Activated T-helper 1 cell treated with anti-CD3 and anti-CD28 coated beads, Interleukin-2, amount 50 U/mL, for 16 hours (primary cell): ENCODE measurements around the gene CMTM6.
"Not testable (repeated sequence)": the region's sequence is repeated elsewhere in the genome, so short reads cannot be mapped to it uniquely, and the experiment has no call there.

ENCODE experiments used
- DNase-seq, 2 donors: peaks; one replicate each; pipeline ENCODE4 v3.0.0-alpha.2; 2020; ENCODE audit warnings: low read depth in 1 of 2, low spot score in 1 of 2

Gene CMTM6

DNA sequence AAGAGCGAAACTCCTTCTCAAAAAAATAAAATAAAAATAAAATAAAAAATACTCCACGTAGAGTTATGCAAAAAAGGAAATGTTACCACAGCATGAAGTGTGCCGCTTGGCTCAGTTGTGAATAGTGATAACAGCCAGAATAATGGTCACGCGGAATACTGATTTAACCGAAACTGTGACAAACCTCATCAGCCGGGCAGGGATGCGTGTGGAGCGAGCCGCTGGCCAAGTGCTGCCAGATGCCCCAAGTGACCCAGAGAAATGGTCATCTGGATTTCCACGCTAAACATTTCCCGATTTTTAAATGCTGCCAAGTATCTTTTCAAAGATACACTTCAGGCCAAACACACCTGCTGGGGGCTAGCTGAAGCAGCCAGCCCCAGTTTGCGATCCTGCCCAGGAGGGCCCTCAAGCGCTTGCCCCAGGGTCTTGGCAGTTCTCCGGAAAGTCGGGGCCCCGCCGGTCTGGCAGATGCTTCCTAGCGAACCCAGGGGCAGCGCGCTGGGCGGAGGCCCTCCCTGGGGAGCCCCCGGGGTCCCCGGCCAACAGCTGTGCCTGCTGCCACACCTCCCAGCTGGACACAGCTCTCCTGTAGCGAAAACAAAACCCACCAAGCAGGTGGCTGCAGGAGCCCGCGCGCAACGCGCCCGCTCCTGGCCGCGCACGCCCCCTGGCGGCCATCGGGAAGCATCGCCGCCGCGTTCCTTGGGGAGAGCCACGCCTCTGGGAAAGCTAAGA lies 35.1 kb downstream of the CMTM6 start:
- peak; percentile 59 to 68 for DNase-seq

DNA sequence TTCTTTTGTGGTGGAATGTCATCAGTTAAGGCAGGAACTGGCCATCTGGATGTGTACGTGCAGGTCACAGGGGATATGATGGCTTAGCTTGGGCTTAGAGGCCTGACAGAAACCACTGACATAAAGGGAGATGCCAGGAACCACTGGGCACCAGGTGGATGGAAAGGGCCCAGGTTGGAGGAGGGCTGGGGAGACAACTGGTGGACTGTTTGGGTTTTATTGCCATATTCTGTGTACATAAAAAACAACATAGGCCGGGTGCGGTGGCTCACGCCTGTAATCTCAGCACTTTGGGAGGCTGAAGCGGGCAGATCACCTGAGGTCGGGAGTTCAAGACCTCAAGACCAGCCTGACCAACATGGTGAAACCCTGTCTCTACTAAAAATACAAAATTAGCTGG lies 35.8 kb downstream of the CMTM6 start:
- not testable (repeated sequence) for DNase-seq

DNA sequence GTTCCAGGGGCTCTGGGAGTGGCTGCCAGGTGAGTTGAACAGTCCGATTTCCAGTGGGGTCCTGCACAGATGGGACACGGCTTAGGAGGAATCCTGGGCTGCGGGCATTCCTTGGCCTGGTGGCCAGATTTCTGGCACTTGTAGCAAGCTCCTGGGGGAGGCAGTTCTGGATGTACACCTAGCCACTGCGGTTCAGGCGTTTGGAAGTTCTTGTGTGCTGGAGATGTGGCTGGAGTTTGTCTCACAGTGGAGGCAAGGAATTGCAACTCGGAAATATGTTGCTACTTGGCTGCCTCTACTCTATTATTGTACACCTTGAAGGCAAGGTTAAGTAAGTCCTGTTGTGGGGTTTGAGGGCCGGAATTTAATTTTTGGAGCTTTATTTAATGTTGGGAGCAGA lies 37.9 kb downstream of the CMTM6 start:
- not testable (repeated sequence) for DNase-seq

DNA sequence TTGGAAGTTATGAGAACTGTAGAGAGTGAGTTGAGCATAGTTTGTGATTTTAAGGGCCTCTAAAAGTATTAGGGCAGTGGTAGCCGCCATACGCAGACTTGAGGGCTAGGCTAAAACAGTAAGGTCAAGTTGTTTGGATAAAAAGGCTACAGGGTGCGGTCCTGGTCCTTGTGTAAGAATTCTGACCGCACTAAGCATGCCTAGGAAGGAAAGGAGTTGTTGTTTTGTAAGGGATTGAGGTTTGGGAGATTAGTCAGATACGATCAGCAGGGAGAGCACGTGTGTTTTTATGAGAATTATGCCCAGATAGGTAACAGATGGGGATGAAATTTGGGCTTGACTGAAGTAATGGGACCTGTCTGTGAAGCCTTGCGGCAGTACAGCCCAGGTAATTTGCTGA lies 39.2 kb downstream of the CMTM6 start:
- DNase-seq: not testable (repeated sequence)

DNA sequence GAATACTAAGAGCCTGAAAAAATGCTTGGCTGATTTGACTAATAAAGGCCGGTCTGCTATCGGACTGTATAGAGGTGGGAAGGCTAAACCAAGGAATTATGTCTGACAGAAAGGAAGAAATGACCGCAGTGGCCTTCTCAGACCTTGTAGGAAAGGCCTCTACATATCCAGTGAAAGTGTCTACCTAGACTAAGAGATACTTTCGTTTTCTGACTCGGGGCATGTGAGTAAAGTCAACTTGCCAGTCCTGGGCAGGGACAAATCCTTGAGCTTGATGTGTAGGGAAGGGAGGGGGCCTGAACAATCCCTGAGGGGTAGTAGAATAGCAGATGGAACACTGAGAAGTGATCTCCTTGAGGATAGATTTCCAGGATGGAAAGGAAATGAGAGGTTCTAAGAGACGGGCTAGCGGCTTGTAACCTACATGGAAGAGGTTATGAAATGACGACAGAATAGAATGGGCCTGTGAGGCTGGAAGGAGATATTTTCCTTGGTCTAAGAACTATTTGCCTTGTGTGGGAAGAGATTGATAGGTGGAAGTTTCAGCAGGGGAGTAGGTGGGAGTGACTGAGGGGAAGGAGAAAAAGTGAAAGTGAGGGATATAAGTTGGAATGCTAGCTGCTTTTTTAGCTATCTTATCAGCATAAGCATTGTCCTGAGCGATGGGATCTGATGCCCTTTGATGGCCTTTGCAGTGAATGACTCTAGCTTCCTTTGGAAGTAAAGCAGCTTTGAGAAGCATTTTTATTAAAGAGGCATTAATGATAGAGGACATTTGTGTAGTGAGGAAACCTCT lies 40.3 kb downstream of the CMTM6 start:
- not testable (repeated sequence) for DNase-seq

DNA sequence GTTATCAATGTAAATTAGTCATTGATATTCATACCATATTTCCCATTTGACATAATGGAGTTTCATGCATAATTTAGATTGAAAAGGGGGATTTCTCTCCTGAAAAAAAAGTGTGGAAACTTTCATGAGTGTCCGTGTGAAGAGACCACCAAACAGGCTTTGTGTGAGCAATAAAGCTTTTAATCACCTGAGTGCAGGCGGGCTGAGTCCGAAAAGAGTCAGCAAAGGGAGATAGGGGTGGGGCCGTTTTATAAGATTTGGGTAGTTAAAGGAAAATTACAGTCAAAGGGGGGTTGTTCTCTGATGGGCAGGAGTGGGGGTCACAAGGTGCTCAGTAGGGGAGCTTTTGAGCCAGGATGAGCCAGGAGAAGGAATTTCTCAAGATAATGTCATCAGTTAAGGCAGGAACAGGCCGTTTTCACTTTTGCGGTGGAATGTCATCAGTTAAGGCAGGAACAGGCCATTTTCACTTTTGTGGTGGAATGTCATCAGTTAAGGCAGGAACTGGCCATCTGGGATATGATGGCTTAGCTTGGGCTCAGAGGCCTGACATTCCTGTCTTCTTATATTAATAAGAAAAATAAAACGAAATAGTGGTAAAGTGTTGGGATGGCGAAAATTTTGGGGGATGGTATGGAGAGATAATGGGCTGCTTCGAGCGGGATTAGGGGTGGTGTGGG lies 41.7 kb downstream of the CMTM6 start:
- DNase-seq: not testable (repeated sequence)

DNA sequence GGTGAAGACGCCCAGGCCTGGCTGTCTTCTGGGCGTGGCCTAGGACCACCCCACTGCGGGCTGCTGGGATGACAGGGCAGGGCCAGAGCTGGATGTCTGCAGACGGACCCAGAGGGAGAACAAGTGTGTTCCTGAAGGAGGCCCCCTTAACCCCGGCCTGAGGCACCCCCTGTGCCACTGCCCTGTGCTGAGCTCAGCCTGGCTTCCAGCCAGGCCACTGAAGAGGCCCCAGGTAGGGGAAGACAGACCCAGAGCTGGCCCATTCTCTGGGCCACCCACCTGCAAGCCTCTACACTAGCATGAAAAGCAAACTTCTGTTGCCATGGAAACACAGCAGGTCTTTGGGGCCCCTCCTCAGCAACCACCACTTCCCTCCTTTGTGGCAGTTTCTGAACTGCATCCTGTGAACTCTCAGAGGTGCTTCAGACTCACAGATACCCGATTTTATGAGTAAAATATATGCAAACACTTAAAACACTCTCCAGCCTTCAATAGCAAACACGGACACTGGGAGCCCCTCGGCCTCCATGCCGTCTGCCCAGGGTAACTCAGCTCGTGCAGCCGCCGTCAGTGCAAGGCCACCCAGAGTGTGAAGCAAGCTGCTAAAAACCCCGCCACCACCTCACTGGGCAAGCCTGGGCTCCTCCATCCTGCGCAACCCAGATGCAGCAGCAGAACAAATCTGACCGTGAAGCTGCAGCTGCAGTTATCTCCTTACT lies 42.5 kb downstream of the CMTM6 start:
- peak; percentile 45 to 57 for DNase-seq

DNA sequence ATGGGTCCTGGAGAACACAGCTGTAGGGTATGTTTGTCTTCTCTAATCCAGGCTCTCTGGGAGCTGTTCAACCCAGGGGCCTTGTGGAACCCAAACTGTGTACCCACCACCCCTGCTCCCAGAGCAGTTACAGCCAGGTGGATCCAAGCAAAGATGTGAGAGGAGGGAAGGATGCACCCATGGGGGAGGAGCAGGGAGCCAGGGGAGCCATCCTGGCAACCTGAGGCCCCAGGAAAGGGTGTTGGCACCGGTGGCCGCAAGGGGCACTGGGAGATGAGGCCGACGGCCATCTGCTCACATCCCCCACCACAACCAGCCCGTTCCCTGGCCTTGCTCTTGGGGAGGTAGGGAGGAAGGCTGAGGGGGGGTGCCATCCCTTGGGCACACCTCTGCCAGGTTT lies 43.2 kb downstream of the CMTM6 start:
- no peak for DNase-seq

DNA sequence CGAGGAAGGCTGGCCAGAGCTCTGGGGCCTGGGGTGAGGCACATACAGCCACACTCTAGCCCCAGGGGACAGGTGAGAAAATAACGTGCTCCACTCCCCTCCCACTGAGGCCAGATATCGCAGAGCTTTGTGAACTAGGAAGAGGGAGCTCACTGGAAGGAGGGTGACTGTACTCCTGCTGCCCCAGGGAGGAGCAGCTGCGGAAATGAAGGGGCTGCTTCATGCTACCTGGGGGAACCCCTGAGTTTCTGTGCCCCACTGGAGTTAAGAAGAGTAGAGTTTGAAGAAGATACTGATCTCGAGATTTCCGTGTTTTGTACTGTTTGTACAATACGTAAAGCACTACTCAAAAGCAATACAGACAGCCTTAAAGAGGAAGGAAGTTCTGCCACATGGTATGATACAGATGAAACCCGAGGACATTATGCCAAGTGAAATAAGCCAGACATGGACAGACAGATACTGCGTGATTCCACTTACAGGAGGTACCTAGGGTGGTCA lies 44.6 kb downstream of the CMTM6 start:
- DNase-seq: peak; percentile 12 to 33

DNA sequence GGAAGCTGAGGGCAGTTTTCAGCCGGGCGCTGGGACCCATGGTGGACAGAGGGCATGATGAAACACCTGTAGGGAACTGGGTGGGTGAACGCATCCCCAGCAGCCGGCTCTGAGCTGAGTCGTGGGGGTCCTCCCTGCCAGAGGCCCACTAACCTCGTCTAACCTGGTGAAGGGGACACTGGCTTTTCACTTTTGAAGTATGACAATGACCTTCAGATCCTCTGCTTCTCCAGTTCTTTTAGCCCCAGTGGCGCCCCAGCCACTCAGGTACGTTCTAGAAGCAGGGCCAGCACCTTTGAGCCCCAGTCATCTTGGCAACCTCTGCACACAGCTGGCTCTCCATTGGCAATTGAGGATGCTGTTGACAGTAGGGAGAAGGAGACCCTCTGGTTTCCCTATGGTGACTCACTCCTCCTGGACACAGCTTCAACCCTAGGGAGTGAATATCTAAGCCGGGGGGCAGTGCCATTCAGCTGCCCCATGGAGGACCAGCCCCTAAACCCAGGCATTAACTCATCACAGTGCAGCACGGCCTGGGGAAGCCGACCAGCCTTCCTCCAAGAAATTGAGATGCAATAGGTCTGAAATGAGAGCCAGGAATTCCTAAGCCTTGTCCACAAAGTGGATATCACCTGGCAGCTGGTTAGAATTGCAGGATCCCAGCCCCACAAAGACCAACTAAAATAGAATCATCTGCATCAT lies 46.1 kb downstream of the CMTM6 start:
- DNase-seq: no peak

DNA sequence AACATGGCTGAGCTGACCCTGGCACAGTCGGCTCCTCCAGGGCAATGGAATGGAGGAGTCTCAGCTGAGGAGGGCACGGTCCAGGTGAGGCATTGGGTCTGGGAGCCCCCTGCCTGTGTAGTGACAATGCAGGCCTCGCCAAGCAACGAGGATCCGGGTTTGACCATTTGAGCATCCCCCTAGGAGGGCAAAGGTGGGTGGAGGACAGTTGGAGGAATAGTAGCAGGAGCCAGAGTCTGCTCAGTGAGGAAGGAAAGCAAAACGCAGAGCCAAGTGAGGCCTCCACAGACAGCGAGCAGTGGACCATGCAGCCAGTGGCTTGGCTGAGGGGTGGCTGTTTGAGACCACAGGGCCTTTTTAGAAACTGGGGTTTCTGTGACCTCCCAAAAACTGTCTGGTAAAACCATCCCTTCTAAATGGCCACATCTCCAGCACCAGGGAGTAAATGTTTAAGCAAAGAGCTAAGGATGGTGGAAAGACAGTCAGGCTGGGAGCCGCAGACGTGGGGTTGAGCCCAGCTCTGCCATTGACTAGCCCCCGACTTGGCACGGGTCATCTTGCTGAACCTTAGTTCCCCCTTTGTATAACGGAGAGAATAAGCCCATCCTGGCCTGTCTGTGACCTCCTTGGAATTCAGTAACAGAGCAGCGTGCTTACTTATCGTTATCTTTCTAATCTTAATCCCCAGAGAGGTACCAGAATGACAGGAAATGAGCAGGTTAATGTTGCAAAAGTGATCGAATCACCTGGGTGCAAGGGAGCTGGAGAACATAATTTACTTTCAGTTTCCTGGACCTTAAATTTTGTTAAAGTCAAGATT lies 46.8 kb downstream of the CMTM6 start:
- no peak for DNase-seq

DNA sequence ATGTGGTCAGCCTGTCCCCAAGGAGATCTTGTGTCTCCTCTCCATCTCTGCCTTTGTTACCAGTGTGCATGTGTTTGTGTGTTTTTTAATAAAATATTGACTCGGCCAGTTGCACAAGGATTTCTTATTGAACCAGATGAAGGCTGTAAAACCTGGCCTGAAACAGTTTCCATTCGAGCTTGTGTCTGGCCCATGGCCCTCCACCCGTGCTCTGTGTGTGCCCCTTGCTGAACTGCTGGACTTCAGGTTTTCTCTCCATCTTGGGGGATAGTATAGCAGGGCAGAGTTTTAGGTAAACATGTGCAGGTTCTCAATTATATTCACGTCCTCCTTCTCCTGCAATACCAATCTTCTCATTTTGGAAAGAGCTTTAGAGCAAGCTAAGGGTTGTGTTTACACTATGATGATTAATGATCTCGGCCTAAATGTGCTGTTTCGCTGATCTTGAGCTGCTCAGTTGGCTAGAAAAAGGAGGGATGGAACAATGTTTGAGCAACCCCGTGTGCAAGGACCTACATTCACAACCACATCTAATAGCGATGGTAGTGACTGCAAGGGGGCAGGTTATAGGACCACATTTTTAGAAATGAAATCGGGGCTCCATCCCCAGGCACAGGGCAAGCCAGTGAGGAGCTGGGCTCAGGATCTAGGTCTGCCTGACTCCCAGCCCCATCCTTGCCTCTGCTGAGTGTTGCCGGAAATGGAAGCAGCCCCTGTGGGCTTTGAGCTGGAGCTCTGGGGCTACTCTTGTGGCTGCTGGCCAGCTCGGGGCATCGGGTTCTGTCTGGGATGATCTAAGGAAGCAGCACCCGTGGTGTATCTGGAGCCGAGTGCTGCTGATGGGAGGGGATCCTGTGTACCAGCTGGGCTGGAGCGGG lies 47.7 kb downstream of the CMTM6 start:
- DNase-seq: no peak

DNA sequence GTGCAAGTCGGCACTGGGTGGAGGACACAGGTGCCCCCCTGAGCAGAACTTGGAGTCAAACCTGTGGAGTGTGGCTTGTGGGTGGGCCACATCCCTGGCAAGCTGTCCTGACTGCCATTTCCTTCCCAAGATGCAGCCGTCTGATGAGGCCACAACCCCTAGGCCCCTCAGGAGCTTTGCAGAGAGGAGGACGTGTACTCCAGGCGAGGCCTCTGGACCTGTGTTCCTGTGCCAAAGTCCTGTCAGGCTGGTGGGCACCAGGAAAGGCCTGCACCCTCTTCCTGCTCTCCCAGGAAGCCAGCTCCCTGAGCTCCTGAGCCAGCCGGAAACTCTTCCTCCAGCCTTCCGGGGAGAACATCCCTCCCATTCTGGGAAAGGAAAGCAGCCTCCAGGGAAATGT lies 48.5 kb downstream of the CMTM6 start:
- DNase-seq: no peak

DNA sequence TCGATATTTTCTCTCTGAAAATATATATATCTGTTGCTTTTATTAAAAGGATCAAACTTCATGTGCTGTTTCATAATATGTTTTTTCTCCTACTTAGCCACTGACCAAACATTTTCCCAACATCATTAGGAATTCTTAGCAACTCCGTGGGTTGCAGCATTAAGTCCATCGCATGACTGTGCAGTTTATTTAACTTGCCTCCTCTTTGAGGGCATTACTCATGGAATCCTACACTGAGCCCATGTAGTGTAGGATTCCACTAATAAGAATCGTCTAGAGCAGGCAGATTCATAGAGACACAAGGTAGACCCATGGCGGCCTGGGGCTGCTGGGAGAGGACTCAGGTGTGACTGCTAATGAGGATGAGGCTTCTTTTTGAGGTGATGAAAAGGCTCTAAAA lies 49.3 kb downstream of the CMTM6 start:
- no peak for DNase-seq

DNA sequence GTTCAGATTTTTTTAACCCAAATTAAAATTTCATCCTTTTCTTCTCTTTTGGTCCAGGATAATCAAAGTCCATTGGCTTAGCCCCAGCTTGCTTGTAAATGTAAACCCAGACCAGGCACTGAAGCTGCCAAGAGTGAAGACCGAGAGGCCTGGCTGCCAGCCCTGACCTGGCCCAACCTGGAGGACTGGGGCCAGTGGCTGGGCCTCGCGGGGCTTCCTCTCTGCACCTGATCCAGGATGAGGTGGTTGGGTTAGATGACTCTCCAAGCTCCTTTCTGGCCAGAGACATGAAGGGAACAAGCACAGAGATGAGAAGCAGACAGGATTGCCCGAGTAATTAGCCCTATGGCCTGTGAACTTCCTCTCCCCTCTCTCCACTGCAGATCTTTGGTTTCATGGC lies 50.6 kb downstream of the CMTM6 start:
- no peak for DNase-seq

DNA sequence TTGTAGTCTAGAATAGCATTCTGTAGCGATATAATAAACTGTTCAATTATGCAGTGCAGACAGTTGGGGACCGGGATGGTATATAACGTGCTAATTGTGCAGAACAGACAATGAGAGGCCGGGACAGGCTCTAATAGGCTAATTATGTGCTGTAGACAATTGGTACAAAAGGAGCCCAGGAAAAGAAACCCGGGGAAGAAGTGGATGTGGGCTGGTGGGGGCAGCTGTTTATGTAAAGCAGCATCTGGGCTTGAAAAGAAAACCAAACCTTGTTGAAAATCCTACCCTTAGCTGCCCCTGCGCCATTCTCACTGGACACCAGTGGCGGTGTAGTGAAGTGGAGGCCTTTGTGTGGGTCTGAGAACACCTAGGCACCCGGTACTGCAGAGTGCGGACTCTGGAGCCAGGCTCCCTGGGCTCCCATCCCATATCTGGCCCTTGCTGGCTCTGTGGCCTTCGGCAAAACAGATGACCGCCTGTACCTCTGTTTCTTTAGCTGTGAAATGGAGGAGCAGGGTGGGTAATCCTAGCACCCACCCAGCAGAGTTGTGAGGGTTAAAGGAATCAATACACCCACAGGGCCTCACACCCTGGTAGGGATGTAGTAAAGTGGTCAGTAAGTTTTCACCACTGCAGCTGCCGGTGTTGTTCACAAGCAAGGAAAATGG lies 51.5 kb downstream of the CMTM6 start:
- no peak for DNase-seq

DNA sequence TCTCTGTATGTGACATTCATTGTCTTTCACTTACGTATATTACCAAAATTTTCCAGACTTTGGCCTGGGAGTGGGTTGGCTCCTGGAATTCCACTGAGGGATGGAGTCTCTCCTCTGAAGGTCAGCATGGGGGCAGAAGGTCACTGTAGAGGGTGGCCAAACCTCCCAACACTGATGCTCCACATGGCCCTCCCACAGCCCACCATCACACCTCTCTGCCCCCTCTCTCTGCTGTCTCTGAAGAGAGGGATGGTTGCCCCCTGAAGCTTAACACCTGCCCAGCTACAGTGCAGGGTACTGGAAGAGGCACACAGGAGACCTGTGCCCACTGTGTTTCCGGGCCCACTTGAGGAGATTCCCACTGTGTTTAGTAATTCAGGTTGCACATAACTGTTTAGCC lies 52.2 kb downstream of the CMTM6 start:
- DNase-seq: no peak

DNA sequence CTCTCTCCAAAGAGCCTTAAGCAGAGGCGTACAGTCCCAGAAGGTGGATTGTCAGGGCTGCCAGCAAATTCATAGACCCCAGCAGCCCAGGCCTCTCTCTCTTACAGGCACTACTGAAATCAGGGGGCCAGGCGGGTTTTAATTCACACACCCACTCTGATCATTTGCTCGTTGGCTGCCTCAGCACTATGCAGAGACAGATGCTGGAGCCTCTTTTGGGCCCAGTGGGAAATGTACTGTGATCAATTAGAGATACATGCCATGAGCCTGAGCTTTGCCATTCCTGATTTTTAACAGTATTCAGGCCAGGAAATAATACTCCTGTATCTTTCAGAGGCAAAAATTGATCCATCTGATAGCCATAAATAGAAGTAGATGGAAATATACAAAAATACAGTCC lies 53.0 kb downstream of the CMTM6 start:
- DNase-seq: no peak
